Measurements from ENCODE around the gene SLC25A21.
"Not testable (repeated sequence)": the region's sequence is repeated elsewhere in the genome, so short reads cannot be mapped to it uniquely, and the experiment has no call there.

The SLC25A21 gene

DNA sequence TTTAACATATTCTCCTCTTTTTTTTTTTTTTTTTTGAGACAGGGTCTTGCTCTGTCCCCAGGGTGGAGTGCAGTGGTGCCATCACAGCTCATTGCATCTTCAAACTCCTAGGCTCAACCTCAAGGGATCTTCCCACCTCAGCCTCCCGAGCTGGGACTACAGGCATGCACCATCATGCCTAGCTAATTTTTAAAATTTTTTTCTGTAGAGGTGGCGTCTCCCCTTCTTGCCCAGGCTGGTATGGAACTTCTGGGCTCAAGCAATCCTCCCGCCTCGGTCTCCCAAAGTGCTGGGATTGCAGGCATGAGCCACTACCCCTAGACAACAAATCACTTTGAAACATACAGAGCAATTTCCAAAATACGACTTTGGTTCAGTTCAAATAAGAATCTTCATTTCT is 355.9 kb downstream of the SLC25A21 start:
- DNase-seq, result no peak

DNA sequence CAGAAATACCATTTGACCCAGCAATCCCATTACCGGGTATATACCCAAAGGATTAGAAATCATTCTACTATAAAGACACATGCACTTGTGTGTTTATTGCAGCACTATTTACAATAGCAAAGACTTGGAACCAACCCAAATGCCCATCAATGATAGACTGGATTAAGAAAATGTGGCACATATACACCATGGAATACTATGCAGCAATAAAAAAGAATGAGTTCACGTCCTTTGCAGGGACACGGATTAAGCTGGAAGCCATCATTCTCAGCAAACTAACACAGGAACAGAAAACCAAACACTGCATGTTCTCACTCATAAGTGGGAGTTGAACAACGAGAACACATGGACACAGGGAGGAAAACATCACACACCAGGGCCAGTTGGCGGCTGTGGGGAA is 357.6 kb downstream of the SLC25A21 start:
- not testable (repeated sequence) for DNase-seq

GRCh38 chr14:36810209-36810608 is 362.2 kb downstream of the SLC25A21 start:
- no peak for DNase-seq

DNA sequence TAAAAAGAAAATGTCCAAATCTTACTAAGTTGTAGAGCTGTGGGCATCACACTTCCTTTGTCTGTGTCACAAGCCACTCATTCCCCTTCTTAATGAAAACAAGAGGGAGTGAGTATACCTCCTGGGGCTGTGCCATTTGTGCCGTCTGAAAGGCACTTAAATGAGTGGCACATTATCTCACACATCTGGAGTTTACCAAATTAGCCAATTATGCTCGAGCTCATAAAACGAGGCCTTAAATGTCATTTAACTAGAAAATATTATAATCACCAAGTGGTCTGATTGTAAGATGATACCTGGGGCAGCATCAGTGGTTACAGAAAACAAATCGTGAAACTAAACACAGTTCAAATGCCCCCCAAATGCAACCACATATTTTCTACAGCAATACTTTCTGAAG is 364.7 kb downstream of the SLC25A21 start:
- no peak for DNase-seq

DNA sequence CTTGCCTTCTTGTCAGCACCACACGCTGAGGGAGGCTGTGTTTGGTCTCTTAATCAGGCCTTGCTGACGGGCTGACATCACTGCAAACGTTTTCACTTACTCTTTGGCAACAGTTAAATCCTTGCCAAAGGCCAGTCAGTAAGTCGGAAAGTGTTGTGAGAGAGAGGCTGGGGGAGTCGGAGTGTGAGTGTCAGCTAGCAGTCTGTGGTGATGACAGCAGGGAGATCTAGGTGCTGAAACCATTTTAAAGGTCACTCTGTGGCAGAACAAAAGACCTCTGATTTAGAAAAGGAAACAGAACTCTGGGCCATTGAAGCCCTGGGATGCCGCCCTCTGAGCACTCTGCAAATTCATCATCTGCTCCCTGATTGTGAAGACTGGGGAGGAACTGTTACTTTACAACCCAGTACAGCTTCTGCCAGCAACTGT is 367.3 kb downstream of the SLC25A21 start:
- no peak for DNase-seq

DNA sequence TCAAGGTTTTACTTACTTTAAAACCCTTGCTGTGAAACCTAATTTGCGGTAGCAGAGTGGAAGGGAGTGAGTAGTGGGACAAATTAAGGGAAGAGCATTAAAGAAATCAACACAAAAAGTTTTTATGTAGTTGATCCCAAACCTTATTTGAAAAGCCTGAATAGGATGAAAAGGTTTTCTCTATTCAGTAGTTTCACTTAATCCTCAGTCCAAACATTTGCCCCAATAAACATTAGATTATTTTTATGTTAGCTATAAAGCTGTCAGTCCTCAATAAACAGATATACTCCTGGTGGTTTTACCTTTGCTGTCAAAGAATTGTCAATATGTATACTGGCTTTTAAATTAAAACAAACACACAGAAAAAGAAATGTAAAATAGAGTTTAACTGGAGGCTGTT is 374.8 kb downstream of the SLC25A21 start:
- no peak for DNase-seq

- DNase-seq, result no peak
Observed at GRCh38 chr14:36791402-36791801, 381.0 kb downstream of the SLC25A21 start.

- no peak for DNase-seq
Observed at GRCh38 chr14:36785511-36785910, 386.9 kb downstream of the SLC25A21 start.

- no peak for DNase-seq
Observed at GRCh38 chr14:36784541-36784940, 387.9 kb downstream of the SLC25A21 start.

DNA sequence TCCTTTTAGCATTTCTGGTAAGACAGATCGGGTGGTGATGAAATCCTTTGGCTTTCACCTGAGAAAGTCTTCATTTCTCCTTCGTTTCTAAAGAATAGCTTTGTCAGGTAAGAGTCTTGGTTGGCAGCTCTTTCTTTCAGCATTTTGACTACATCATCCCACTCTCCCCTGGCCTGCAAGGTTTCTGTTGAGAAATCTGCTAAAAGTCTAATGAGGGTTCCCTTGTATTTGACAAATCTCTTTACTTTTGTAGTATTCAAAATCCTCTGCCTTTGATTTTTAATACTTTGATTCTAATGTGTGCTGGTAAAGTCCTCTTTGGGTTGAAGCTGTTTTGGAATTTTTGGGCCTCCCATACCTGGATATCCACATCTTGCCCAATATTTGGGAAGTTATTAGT is 390.5 kb downstream of the SLC25A21 start:
- DNase-seq, result no peak

GRCh38 chr14:36773558-36773957 is 398.8 kb downstream of the SLC25A21 start:
- no peak for DNase-seq

- no peak for DNase-seq
Observed at GRCh38 chr14:36773136-36773540, 399.3 kb downstream of the SLC25A21 start.

DNA sequence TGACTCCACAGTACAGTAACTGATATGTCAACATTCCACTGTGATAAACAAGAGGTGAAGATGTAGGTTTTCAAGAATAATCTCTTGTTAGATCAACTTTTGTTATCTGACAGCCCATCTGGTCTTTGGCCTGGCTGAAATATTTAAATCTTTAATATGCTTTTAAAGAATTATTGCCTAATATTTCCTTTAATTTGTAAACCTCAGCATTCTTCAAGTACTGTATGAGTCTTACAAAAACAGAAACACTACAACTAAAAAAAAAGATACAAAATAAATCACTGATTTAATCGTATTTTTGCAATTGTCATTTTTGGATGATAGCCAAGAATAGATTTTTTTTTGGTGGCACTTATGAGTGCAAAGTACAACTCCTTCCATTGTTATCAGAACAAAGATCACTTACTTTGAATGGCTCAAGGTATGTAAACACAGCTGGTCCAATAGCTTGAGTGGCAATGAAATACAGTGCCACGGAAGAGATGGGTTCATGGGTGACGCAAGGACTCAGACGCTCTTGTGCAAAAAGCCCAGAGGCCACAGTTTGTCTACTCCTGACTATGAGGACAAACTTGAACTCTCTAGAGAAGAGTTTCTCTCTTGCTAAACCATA is 401.3 kb downstream of the SLC25A21 start:
- no peak for DNase-seq

DNA sequence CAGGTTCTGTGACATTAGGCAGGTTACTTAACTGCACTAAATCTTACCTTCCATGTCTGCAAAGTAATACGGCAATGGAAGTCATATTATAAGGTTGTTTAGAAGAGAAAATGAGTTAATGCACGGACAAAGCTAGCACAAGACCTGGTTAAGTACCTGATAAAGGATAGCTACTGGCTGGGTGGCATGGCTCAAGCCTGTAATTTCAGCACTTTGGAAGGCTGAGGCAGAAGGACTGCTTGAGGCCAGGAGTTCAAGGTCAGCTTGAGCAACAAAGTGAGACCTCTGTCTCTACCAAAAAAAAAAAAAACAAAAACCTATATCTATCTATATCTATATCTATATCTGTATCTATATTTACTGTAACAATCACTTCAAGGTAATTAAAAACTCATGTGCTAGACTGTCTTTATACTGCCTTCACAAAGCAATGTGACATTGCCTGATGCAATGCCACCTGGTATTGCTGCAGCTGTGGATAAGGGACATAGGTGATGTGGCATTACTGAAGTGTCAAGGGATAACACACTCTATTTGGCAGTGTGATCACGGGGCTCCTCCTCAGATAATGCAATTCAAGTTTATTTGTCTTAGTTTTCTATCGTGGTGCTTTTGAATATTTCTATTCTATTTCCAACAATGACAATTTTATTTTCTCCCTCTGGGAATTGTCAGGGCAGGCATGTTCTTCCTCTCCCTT is 403.6 kb downstream of the SLC25A21 start:
- no peak for DNase-seq

- no peak for DNase-seq
Observed at GRCh38 chr14:36767603-36768281, 404.7 kb downstream of the SLC25A21 start.

DNA sequence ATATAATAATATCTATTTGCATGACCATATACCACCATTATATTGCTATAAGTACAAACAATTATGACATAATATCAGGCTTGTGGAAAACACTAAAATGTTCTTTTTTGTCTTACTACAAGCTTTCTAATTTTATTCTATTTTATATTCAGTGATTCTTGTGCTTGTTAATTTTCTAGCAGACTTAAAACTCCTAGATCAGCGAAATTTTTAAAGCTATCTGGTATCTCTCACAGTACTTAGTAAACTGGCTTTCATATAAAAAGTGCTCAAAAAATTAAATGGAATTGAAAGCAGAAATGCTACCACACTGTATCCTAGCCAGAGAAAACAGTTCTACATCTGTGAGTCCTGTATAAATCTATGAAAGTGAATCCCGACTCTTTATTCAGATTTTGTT is 405.4 kb downstream of the SLC25A21 start:
- no peak for DNase-seq

DNA sequence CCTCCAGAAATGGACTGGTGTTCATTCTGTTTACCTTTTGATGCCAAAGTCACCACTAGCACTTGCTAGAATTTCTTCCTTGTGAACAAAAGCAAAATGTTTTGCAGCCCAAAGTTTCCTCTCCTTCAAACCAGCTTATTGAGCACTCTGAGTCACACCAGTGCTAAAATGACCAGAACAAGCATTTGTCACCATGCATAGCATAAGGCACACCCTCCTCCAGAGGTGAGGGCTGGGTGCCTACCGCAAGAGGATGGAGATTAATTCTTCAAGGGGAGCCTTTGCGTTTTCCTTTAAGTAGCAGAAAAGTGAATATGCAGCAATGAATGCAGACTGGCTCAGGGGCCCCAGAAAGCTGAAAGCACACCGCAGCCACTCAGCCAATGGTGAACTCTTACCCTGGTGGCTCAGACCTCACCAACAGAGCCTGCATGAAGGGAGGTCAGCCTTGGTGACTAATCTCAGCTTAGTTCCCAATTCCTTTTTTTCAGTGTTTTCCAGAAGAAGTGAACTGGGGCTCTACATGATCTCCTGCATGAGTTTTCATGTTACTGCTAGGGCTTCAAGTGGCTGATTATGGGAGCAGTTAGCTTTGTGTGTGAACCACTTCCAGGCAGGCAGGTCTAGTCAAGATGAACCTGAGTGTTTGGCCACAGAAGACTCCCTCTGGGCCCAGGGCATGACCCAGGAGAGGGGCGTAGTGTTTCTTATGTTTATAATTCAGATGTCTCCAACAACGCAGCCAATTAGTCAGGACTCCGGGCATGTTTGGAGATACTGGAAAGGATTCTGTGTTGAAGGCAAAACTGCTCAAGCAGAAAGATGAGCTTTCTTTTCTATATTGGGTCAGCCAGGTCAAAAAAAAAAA is 414.4 kb downstream of the SLC25A21 start:
- DNase-seq, result no peak

- DNase-seq, result no peak
Observed at GRCh38 chr14:36756226-36756625, 416.2 kb downstream of the SLC25A21 start.

DNA sequence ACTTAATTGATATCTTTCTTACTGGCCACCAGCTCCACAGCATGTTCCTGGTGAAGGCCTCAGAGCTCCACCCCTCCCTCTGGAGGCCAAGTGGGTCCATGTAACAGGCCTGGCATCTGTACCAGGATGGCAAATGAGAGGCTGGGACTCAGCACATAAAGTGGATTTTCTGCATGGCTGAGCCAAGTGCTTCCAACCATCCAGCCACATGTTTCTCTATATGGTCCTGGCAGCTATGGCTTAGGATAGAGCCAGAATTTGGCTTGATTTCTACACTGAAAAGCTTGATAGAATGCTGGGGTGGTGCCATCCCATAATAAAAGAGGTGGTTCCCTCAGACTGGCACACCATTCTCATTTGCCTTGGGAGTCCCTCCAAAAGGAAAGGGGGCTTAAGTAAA is 416.6 kb downstream of the SLC25A21 start:
- DNase-seq, result no peak

DNA sequence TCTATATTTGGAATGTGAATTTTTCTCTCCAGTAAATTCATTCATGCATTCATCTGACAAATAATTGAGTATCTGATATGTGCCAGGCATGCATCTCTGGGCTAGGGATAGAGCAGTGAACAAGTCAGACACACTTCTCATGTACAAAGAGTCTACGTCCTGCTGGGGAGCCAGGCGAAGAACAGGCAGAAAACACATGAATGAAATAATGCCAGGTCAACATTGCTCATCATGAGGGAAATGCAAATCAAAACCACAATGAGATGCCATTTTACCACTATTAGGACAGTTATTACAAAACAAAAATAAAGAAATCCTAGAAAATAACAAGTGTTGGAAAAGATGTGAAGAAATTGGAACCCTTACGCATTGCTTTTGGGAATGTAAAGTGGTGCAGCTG is 420.5 kb downstream of the SLC25A21 start:
- DNase-seq, result no peak

DNA sequence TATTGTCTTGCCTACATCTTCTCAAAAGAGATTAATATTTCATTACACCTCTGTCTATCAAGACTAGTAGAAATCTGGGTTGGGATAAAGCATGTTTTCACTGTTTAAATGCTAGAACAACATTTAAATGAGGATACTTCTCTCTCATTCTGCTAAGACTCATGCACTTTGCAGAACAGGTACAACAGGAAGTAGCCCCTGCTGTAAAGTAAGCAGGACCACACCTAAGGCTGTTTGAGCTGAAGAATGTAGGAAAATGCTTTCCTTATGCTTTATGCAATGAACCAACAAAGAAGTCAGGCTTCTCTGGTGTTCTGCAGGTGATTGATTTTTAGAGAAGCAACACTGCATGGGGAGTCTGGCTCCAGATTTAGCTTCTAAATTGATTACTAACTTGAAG is 421.3 kb downstream of the SLC25A21 start:
- DNase-seq, result no peak

DNA sequence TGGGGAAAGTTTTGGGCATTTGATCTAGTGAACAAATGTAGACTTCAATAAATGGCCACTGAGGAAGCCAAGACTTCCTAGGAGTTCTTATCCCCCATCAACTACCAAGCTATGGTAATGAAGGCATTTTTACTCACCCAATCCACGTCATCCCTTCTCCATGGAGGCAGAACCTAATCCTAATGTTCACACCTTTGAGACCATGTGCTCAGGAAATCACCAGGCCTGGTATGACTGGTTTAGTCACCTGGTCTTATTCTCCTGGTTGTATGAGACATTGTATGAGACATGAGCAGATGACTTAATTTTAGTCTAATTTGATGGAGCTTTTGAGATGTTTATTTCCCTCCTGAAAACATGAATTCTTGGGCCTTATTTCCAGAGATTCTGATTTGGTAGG is 422.2 kb downstream of the SLC25A21 start:
- DNase-seq, result no peak

DNA sequence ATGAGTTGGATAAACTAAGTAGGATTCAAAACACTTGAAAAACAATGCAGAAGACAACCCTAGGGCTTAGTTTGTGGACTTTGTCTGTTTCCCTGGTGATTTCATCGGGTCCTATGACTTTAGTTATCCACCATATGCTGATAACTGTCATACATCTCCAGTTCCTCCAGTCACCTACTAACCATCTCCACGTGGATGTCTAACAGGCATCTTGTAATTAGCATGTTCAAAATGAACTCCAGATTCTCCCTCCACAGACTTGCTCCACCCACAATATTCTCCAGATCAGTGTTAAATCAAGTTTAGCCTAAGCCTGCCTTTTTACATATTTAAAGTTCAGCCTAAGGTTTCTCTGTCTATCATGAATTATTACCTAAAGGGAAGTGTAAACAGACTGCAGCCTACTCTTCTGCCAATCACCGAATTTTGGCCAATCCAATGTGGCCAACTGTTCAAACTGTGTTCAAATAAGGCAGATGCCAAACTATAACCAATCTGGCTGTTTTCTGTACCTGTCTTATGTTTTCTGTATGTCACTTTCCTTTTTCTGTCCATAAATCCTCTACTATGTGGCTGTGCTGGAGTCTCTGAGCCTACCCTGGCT is 423.7 kb downstream of the SLC25A21 start:
- DNase-seq, result no peak
